COLO829 (cell line): ENCODE measurements around the gene SELENOV.

Source experiments
- DNase-seq: peaks from one replicate; pipeline ENCODE4 v3.0.0; 2012; ENCODE audit warnings: low spot score

The SELENOV gene

GRCh38 chr19:39520541-39521484, 5.9 kb downstream of the SELENOV start:
- no peak for DNase-seq

- DNase-seq, result no peak
These were observed 9.6 kb downstream of the SELENOV start for GRCh38 chr19:39524495-39524894.

GRCh38 chr19:39525205-39525604, 10.3 kb downstream of the SELENOV start:
- DNase-seq, result no peak

- DNase-seq, result no peak
These were observed 16.9 kb downstream of the SELENOV start for GRCh38 chr19:39531834-39532232.

GRCh38 chr19:39532233-39533002, 17.5 kb downstream of the SELENOV start, which contains the start of gene EID2B:
EID2B (minus strand) TSS chr19:39532852; CDS start chr19:39532802, 50 bp downstream.
- DNase-seq, result peak; percentile 99

- DNase-seq, result no peak
These were observed 18.1 kb downstream of the SELENOV start for GRCh38 chr19:39533003-39533512.

- no peak for DNase-seq
These were observed 18.9 kb downstream of the SELENOV start for GRCh38 chr19:39533791-39534190.

- peak; percentile 29 for DNase-seq
These were observed 24.2 kb downstream of the SELENOV start for GRCh38 chr19:39539165-39539517.

GRCh38 chr19:39539518-39540332, 24.8 kb downstream of the SELENOV start, which contains the start of gene EID2:
EID2 (minus strand) TSS chr19:39540161; CDS start chr19:39540079, 82 bp downstream.
- peak; percentile 99 for DNase-seq

- DNase-seq, result no peak
These were observed 25.4 kb downstream of the SELENOV start for GRCh38 chr19:39540333-39540673.

GRCh38 chr19:39542206-39542605, 27.3 kb downstream of the SELENOV start:
- no peak for DNase-seq

GRCh38 chr19:39543477-39543857, 28.5 kb downstream of the SELENOV start:
- no peak for DNase-seq

- no peak for DNase-seq
These were observed 29.4 kb downstream of the SELENOV start for GRCh38 chr19:39544226-39544903.

- DNase-seq, result no peak
These were observed 30.0 kb downstream of the SELENOV start for GRCh38 chr19:39544911-39545310.

- DNase-seq, result no peak
These were observed 31.7 kb downstream of the SELENOV start for GRCh38 chr19:39546599-39546998.

GRCh38 chr19:39550197-39550596, 35.3 kb downstream of the SELENOV start:
- DNase-seq, result no peak

GRCh38 chr19:39553082-39553652, 38.2 kb downstream of the SELENOV start:
- no peak for DNase-seq

GRCh38 chr19:39554701-39555311, 39.9 kb downstream of the SELENOV start:
- DNase-seq, result no peak

GRCh38 chr19:39555883-39556282, 40.9 kb downstream of the SELENOV start:
- no peak for DNase-seq

- no peak for DNase-seq
These were observed 43.1 kb downstream of the SELENOV start for GRCh38 chr19:39557811-39558623.
